KMS-11 (cell line): ENCODE measurements around the gene UBA52.

Experiments
- H2AFZ ChIP-seq: fragments of 200-600 bp; sonication (generic); 2 replicates; pipeline ENCODE4 v1.6.1; 2016; ENCODE audit warnings: antibody characterized with exemption, mixed run types, low read depth
- H3K27ac ChIP-seq: fragments of 200-600 bp; sonication (generic); 2 replicates; pipeline ENCODE4 v1.6.1; 2016; ENCODE audit warnings: mild to moderate bottlenecking, mixed run types
- H3K27me3 ChIP-seq: fragments of 200-600 bp; sonication (generic); 2 replicates; pipeline ENCODE4 v1.6.1; 2017; ENCODE audit warnings: mild to moderate bottlenecking, low read depth, mixed run types, moderate library complexity; ENCODE audit not compliant: insufficient read depth
- H3K36me3 ChIP-seq: fragments of 200-600 bp; sonication (generic); 2 replicates; pipeline ENCODE4 v1.6.1; 2017; ENCODE audit warnings: mild to moderate bottlenecking, mixed run types; ENCODE audit not compliant: insufficient read depth
- H3K4me1 ChIP-seq: fragments of 200-600 bp; sonication (generic); 2 replicates; pipeline ENCODE4 v1.6.1; 2016; ENCODE audit warnings: mild to moderate bottlenecking, low read depth, mixed run types; ENCODE audit not compliant: poor library complexity, severe bottlenecking
- H3K4me2 ChIP-seq: fragments of 200-600 bp; sonication (generic); 2 replicates; pipeline ENCODE4 v1.7.0; 2016; ENCODE audit warnings: mild to moderate bottlenecking, mixed run types
- H3K4me3 ChIP-seq: fragments of 200-600 bp; sonication (generic); IDR thresholded peaks from 2 replicates; pipeline ENCODE4 v1.6.1; 2017; ENCODE audit warnings: low read depth, low read length, mixed read lengths; ENCODE audit not compliant: insufficient read depth
- H3K79me2 ChIP-seq: fragments of 200-600 bp; sonication (generic); 2 replicates; pipeline ENCODE4 v1.6.1; 2016; ENCODE audit warnings: low read depth, mixed run types; ENCODE audit not compliant: insufficient read depth
- H3K9ac ChIP-seq: fragments of 200-600 bp; sonication (generic); 2 replicates; pipeline ENCODE4 v1.6.1; 2016; ENCODE audit warnings: mild to moderate bottlenecking, mixed run types
- H4K20me1 ChIP-seq: fragments of 200-600 bp; sonication (generic); 2 replicates; pipeline ENCODE4 v1.6.1; 2016; ENCODE audit warnings: mild to moderate bottlenecking, mixed run types; ENCODE audit not compliant: insufficient read depth
- TF ChIP-seq, protein P1 (sequence below): fragments of 200-600 bp; sonication (generic); conservative IDR thresholded peaks from 2 replicates; pipeline ENCODE4 v1.6.1; 2017; ENCODE audit warnings: low read depth, mild to moderate bottlenecking, antibody characterized with exemption, low read length, moderate library complexity, mixed read lengths

UBA52 gene

DNA sequence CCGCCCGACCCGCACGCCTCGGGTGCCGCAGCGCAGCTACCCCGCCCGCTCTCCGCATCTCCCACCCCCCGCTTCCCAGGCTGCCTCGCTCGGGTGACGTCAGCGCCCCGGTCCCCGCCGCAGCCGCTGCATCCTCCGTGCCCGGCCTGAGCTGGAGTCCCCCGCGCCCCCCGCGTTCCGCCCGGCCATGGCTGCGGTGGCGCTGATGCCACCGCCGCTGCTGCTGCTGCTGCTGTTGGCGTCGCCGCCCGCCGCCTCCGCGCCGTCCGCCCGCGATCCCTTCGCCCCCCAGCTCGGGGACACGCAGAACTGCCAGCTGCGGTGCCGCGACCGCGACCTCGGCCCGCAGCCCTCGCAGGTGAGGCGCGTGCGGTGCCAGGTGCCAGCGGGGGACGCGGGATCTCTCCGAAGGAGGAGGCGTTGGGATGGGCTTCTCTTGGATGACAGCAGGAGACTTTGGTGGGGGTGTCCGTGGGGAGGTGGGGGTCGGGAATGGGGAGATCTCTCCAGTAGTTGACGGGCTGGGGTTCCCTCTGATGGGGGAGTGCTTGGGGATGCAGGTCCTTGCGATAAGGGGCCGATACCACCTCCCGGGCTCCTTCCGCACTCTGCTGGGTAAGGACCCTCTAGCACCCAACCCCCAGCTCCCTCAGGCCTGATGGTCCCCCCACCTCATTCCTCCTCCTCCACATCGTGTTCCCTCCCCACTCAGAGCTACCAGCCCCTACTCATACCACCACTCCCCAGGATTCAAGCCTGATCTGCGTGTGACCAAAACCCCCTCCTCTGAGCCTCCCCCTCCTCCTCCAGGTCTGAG is 41.3 kb downstream of the UBA52 start, which contains the start of gene TMEM59L:
Gene TMEM59L, plus strand, starts transcription at position 99 of the 817 bp plus-strand sequence. Its CDS starts 89 bp downstream, at position 188.
- no peaks in the 10 kb centered on the region for H4K20me1 ChIP-seq
- TF ChIP-seq, protein P1, sequence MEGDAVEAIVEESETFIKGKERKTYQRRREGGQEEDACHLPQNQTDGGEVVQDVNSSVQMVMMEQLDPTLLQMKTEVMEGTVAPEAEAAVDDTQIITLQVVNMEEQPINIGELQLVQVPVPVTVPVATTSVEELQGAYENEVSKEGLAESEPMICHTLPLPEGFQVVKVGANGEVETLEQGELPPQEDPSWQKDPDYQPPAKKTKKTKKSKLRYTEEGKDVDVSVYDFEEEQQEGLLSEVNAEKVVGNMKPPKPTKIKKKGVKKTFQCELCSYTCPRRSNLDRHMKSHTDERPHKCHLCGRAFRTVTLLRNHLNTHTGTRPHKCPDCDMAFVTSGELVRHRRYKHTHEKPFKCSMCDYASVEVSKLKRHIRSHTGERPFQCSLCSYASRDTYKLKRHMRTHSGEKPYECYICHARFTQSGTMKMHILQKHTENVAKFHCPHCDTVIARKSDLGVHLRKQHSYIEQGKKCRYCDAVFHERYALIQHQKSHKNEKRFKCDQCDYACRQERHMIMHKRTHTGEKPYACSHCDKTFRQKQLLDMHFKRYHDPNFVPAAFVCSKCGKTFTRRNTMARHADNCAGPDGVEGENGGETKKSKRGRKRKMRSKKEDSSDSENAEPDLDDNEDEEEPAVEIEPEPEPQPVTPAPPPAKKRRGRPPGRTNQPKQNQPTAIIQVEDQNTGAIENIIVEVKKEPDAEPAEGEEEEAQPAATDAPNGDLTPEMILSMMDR: no peak
- H3K4me3 ChIP-seq: no peak within 1 kb of the TSS
- peak within 1 kb of the TSS; percentile 41 for H2AFZ ChIP-seq
- peak within 1 kb of the TSS; percentile 63; the same call in 1 of the 2 replicates for H3K4me2 ChIP-seq
- no peaks in the 10 kb centered on the region for H3K36me3 ChIP-seq
- no peaks in the 10 kb centered on the region for H3K79me2 ChIP-seq
- peaks cover 93% of the 10 kb centered on the region for H3K27me3 ChIP-seq
- H3K4me1 ChIP-seq: no peaks in the 10 kb centered on the region
- no peak within 1 kb of the TSS for H3K9ac ChIP-seq
- no peak within 1 kb of the TSS for H3K27ac ChIP-seq

DNA sequence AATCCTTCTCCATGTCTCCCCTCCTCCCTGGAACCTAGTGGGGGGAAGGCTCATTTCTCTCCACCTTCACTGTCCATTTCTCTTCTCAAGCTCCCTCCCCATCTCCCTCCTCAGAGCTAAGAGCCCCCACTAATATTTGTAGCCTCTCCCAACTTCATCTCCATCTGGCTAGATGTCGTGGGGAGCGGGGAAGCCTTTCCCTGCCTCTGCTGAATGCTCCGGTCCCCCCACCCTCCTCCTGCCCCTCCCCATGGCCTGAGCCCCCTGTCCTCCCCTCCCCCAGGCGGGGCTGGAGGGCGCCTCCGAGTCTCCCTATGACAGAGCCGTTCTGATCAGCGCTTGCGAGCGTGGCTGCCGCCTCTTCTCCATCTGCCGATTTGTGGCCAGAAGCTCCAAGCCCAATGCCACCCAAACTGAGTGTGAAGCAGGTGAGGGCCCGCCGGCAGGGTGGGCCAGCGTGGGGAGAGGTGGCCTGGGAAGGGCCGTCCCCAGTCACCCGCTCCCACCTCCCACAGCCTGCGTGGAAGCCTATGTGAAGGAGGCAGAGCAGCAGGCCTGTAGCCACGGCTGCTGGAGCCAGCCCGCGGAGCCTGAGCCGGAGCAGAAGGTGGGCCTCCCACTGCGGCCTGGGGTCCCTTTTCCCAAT is 42.1 kb downstream of the UBA52 start:
- H3K27me3 ChIP-seq: peaks cover 85% of the 10 kb centered on the region
- no peak overlapping the region for H3K4me2 ChIP-seq
- H3K79me2 ChIP-seq: no peaks in the 10 kb centered on the region
- H4K20me1 ChIP-seq: no peaks in the 10 kb centered on the region
- TF ChIP-seq, protein P1: no peak
- no peak overlapping the region for H2AFZ ChIP-seq
- no peak overlapping the region for H3K9ac ChIP-seq
- H3K4me1 ChIP-seq: no peaks in the 10 kb centered on the region
- no peak overlapping the region for H3K4me3 ChIP-seq
- H3K27ac ChIP-seq: no peak overlapping the region
- no peaks in the 10 kb centered on the region for H3K36me3 ChIP-seq

DNA sequence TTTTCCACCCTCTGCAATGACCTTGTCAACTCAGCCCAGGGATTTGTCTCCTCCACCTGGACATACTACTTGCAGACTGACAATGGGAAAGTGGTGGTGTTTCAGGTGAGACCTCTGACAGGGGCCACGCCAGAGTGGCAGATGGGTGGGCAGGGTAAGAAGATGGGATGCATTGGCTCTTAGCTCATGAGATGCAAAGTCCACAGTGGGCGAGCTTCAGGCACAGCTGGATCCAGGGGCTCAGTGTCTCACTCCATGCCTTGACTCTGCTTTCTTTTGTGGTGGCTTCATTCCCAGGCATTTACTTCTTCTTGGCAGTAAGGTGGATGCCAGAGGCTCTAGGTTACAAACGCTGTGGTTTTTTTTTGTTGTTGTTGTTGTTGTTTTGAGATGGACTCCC is 44.4 kb downstream of the UBA52 start:
- Histone ChIP-seq H3K9ac (no peak overlapping the region), H3K4me2 (no peak overlapping the region), H3K4me1 (no peaks in the 10 kb centered on the region), H4K20me1 (no peaks in the 10 kb centered on the region), H3K27ac (no peak overlapping the region), H3K4me3 (no peak overlapping the region), H3K36me3 (no peaks in the 10 kb centered on the region), H2AFZ (no peak overlapping the region), H3K79me2 (no peaks in the 10 kb centered on the region), H3K27me3 (peaks cover 66% of the 10 kb centered on the region)
- TF ChIP-seq, protein P1: no peak

DNA sequence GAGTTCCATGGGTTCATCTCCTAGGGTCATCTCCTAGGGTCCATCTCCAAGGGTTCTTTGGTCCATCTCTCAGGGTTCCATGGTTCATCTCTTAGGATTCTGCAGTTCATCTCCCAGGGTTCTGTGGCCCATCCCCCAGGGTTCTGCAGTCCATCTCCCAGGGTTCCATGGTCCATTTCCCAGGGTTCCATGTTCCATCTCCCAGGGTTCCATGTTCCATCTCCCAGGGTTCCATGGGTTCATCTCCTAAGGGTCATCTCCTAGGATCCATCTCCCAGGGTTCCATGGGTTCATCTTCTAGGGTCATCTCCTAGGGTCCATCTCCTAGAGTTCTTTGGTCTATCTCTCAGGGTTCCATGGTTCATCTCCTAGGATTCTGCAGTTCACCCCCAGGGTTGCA is 45.9 kb downstream of the UBA52 start:
- Histone ChIP-seq H3K4me1 (no peaks in the 10 kb centered on the region), H3K36me3 (no peaks in the 10 kb centered on the region), H3K9ac (no peak overlapping the region), H3K79me2 (no peaks in the 10 kb centered on the region), H2AFZ (no peak overlapping the region), H3K27ac (no peak overlapping the region), H3K4me3 (no peak overlapping the region), H4K20me1 (no peaks in the 10 kb centered on the region), H3K27me3 (peaks cover 52% of the 10 kb centered on the region), H3K4me2 (no peak overlapping the region)
- TF ChIP-seq, protein P1: no peak
